NOMO-1 treated with dmso at 0.1 percent for 144 hours (cell line): Measurements from ENCODE around the gene SMAD4.
"Not testable (repeated sequence)": the region's sequence is repeated elsewhere in the genome, so short reads cannot be mapped to it uniquely, and the experiment has no call there.

Experiments used
- DNase-seq: peaks from one replicate; lab custom pipeline; 2025; ENCODE audit not compliant: unreplicated experiment; lab: John Stamatoyannopoulos, UW

The SMAD4 gene

DNA sequence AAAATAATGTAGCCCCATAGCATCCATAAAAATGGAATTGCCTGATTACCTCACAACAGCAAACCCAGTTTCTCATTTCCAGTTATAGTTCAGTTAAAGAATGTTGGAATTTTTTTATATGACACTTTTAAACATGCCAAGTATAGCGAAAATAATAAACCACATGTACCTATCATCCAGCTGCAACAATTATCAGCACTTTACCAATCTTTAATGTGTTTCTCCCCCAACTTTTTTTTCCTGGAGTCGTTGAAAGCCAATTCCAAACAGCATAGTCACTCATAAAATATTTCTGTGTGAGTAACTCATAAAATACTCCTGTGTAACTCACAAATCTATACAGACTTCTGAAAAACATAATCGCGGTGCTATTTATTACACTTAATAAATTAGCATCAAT, 38.1 kb downstream of the SMAD4 start:
- DNase-seq, result no peak

GRCh38 chr18:51069885-51070284, 39.9 kb downstream of the SMAD4 start:
- DNase-seq, result no peak

DNA sequence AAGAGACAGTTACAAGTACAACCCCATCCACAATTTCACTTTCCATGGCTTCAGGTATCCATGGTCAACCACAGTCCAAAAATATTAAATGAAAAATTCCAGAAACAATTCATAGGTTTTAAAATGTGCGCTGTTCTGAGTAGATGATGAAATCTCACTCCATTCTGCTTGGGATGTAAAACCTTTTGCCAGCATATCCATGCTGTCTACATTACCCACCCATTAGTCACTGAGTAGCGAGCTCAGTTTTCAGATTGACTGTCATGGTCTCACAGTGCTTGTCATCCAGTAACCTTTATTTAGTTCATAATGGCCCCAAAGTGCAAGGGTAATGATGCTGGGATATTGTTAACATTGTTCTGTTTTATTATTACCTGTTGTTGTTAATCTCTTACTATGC, 40.5 kb downstream of the SMAD4 start:
- no peak for DNase-seq

- DNase-seq, result no peak
Measured at GRCh38 chr18:51072586-51073313, 42.7 kb downstream of the SMAD4 start.

- DNase-seq, result no peak
Measured at GRCh38 chr18:51074605-51075004, 44.6 kb downstream of the SMAD4 start.

GRCh38 chr18:51076503-51076902, 46.5 kb downstream of the SMAD4 start:
- no peak for DNase-seq

GRCh38 chr18:51077217-51077616, 47.2 kb downstream of the SMAD4 start:
- no peak for DNase-seq

DNA sequence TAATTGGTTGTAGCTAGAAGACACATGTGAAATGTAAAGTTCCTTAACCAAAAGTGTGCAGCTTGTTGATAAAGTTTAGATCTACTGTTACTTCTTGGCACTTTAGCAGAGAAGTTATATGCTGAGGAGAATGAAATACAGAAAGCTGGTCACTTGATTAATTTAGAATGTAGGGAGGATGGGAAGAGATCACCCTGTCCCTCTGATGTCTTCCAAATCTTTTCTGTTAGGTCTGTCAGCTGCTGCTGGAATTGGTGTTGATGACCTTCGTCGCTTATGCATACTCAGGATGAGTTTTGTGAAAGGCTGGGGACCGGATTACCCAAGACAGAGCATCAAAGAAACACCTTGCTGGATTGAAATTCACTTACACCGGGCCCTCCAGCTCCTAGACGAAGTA, 48.0 kb downstream of the SMAD4 start:
- no peak for DNase-seq

DNA sequence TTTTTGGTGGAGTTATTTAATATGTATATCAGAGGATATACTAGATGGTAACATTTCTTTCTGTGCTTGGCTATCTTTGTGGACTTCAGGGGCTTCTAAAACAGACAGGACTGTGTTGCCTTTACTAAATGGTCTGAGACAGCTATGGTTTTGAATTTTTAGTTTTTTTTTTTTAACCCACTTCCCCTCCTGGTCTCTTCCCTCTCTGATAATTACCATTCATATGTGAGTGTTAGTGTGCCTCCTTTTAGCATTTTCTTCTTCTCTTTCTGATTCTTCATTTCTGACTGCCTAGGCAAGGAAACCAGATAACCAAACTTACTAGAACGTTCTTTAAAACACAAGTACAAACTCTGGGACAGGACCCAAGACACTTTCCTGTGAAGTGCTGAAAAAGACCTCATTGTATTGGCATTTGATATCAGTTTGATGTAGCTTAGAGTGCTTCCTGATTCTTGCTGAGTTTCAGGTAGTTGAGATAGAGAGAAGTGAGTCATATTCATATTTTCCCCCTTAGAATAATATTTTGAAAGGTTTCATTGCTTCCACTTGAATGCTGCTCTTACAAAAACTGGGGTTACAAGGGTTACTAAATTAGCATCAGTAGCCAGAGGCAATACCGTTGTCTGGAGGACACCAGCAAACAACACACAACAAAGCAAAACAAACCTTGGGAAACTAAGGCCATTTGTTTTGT, 52.7 kb downstream of the SMAD4 start:
- DNase-seq, result no peak

DNA sequence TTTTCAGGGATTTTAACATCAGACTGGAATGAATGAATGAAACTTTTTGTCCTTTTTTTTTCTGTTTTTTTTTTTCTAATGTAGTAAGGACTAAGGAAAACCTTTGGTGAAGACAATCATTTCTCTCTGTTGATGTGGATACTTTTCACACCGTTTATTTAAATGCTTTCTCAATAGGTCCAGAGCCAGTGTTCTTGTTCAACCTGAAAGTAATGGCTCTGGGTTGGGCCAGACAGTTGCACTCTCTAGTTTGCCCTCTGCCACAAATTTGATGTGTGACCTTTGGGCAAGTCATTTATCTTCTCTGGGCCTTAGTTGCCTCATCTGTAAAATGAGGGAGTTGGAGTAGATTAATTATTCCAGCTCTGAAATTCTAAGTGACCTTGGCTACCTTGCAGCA, 53.4 kb downstream of the SMAD4 start:
- no peak for DNase-seq

DNA sequence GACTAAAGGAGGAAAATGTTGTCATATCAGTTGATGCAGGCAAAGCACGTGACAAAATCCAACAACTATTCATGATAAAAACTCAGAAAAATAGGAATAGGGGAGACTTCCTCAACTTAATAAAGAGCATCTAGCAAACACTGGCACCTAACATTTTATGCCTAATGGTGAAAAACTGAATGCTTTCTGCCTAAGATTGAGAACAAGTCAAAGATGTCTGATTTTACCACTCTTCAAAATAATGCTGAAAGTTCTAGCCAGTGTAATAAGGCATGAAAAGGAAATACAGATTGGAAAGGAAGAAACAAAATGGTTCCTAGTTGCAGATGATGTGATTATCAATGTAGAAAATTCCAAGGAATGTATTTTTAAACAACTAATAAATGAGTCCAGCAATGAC, 58.4 kb downstream of the SMAD4 start:
- no peak for DNase-seq

GRCh38 chr18:51089691-51090090, 59.7 kb downstream of the SMAD4 start:
- DNase-seq, result no peak

GRCh38 chr18:51091270-51091669, 61.3 kb downstream of the SMAD4 start:
- DNase-seq, result no peak

- DNase-seq, result no peak
Measured at GRCh38 chr18:51092117-51092516, 62.1 kb downstream of the SMAD4 start.

- DNase-seq, result not testable (repeated sequence)
Measured at GRCh38 chr18:51092967-51093366, 63.0 kb downstream of the SMAD4 start.

DNA sequence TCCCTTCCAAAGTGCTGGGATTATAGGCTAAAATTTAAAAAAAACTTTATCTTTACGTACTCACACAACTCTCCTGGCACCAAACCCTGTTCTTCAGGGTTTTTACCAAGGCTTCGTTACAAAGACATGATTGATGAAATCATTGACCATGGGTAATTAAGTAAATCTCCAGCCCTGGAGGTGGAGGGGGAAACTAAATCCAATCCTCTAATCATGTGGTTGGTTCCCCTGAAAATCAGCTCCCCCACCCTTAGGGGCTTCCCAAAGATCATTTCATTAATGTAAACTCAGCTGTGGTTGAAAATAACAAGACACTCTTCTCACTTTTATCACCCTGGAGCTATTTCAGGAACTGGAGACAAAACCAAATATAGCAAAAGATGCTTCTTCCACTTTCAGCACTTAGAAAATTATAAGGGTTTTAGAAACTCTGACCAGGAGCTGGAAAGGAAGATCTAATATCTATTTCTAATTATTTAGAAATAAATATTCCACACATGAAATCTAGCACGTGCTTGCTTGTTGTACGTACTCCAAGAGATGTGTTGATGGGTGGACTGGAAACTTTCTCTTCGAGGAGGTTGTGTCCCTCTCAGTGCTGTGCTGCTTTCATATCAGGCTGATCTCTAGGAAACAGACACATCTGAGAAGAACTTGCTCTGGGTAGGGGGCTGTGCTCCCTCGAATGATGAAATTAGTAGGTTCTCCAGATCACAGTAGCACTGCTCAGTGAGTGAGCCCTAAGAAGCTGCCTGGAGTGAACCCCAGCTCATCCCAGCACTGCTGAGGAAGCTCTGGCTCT, 67.2 kb downstream of the SMAD4 start:
- no peak for DNase-seq

DNA sequence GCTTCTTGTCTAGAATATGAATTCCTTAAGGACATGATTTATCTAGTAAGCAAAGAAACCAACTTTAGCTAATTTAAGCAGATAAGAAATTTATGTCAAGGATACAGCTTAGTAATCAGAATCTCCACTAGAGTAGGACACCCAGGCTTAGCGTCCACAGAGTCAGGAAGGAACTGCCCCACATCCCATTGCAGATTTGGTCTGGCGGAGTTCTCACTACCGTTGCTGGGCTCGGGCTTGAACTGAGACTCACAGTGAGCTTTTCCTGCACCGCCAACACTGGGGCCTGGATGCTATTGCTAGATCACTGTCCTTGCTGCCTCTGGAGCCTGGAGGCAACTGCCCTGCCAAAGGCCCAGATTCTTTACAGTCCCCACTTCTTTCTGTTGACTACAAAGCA, 68.1 kb downstream of the SMAD4 start:
- no peak for DNase-seq

DNA sequence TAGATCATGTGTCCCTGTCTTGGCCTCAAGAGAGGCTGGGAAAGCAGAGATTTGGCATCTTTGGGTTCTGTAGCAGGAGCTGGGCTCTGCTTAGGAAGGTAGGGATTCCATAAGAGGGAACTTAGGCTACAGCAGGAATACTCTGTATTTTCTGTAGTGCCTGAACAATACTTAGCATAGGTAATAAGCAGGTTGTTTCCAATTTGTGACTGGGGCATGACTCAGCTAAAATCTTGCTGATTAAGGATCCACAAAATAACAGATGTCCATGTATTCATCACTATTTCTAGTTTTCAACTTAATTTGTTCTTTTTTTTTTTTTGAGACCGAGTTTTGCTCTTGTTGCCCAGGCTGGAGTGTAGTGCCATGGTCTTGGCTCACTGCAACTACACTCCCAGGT, 68.5 kb downstream of the SMAD4 start:
- no peak for DNase-seq

DNA sequence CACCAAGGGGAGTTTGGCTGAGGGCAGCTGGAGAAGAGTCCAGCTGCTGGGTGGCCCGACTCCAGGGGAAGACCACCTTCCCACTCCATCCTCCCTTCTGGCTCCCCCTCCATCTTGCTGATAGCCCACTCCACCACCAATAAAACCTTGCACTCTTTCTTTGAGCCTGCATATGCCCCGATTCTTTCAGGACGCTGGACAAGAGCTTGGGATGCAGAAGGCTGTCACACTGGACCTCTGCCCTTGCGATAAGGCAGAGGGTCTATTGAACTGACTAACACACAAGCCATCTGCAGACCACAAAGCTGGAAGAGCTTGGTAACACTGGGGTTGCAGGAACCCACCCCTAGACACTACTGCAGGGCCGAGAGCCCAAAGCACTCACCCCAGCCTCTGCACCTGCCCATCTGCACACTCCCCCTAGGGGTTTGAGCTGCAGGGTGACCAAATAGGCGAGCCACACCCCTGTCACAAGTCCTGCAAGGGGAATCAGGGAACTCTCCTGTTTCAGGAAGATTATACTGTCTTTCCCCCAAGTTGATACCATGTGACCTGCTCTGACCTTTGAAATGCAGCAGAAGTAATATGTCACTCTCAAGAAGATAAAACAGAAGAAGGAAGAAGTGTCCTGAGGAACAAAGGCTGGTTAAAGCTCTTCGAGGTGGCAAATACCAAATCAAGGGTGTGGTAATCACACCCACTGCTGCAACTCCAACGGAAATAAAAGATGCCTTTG, 70.5 kb downstream of the SMAD4 start:
- DNase-seq, result no peak

DNA sequence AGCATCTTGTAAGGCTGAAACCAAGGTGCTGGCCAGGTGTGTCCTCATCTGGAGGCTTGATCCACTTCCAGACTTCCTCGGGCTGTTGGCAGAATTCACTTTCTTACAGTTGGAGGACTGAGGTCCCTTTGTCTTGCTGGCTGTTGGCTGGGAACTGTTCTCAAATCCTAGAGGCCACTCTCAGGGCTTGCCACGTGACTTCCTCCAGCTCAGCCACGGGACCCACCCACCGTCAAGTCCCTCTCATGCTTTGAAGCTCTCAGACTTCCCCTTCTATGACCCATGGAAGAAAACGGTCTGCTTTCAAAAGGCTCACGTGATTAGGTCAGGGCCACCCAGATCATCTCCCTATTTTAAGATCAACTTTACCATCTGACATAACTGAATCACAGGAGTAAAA, 77.1 kb downstream of the SMAD4 start:
- no peak for DNase-seq

DNA sequence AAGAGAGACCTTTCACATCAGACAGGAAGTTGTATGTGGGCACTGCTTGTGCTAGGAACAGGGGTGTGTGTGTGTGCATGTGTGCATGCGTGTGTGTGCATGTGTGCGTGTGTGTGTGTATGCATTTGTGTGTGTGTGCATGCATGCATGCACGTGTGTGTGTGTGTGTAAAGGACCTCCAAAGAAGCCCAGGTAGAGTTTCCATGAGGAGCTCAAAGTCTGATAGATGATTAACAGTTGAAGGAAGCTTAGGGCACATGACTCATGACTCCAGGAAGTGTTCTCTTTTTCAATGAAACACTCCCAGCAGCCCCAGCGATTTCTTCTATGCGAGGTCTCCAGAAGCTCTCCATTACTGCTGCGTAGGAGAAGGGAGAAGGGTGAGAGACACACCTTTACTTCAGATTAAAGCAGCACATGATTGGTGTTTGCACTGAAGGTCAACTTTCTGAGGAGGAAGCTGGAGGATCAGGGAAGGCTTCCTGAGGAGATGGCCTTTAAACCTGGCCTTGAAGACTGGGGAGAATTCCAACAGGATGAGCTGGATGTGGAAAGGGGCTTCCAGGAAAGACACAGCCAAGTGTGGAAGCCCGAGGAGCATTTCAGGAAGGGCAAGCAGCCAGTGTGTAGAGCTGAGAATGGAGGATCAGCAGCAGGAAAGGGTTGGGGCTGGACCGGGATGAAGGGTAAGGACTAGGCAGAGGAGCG, 77.7 kb downstream of the SMAD4 start:
- DNase-seq, result no peak
